Measurements from ENCODE around the gene SHISA9.

Gene SHISA9

DNA sequence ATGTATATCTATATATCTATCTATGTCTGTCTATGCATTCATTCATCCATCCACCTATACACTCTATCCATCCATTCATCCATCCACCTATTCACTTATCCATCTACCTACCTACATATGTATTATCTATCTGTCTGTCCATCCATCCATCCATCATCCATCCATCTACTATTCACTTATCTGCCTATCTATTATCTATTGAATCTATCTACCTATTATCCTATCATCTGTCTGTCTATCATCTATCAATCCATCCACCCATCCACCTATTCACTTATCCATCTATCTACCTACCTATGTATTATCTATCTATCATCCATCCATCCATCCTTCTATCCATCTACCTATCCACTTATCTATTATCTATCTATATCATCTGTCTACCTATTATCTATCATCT lies 302.3 kb downstream of the SHISA9 start:
- DNase-seq, result no peak

DNA sequence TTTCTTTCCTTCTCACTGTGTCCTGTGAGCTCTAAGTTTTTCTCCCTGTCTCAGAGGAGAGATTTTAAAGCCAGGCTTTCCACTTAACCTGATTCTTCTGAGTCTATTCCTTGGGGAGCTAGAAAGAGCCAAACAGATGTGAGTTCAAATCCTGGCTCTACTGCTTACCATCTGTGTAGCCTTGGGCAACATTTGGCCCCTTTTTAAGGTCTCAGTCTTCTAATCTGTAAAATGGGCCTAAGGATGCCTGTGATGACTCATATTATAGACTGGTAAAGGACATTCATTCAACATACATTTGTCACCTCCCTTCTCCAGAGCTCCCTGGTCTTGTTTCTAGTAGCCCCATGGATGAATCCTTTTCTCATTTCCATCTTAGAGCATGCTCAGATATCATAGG lies 304.0 kb downstream of the SHISA9 start:
- no peak for DNase-seq

DNA sequence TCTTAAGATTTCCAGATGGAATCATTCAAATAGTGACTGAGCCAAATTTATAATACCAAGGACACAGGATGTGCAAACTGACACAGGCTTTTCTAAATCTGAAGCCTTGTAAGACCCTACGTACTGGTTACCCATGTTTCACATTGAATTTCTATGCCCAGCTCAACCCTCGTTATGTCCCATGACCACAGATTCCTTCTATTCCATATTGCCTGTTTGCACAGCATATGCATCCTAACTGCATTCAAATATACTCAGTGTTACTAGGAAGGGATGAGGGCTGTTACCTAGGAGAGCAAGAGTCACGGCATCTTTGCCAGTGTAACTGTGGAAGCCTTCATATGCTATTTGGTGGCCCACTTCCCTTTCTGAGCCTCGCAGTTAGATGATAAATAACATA lies 305.2 kb downstream of the SHISA9 start:
- no peak for DNase-seq

DNA sequence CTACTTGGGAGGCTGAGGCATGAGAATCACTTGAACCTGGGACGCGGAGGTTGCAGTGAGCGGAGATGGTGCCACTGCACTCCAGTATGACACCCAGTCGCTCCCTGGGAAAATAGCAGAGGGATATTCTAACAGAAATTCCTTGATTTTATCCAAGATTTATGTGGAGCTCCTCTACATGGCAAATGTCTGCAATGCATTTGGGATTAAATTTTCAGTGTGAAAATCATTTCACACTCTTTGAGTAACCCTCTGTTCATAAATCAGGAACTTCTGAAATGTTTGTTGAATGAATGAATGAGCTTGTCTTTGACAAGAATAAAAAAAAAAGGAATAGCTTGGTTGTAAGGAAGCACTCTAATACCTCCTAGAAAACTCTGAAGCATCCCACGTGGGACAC lies 305.8 kb downstream of the SHISA9 start:
- no peak for DNase-seq

DNA sequence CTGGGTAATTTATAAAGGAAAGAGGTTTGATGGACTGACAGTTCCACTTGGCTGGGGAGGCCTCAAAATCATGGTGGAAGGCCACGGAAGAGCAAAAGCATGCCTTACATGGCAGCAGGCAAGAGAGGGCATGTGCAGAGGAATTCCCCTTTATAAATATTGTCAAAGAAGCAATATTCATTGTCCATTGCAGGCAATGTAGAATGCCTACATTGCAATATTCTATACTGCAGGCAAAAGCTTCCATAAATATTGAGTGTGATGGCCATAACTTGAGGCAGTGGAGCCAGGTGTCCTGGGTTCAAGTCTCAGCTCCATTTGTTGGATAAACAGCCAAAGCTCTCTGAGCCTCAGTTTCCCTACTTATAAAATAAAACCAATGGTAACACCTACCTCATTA lies 322.3 kb downstream of the SHISA9 start:
- DNase-seq, result no peak

DNA sequence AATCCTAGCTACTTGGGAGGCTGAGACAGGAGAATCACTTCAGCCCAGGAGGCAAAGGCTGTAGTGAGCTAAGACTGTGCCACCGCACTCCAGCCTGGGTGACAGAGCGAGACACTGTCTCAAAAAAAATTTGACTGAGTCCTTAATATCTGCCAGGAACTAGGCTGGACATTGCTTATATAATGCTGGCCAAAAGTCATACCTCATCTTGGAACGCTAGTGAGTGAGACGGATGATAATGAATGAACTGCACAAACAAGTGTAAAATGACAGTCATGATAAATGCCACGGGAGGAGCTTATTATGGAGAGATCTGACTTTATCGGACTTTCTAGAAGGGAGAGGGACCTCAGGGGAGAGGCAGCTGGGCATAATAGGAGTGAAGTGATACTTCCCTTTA lies 327.6 kb downstream of the SHISA9 start:
- no peak for DNase-seq

DNA sequence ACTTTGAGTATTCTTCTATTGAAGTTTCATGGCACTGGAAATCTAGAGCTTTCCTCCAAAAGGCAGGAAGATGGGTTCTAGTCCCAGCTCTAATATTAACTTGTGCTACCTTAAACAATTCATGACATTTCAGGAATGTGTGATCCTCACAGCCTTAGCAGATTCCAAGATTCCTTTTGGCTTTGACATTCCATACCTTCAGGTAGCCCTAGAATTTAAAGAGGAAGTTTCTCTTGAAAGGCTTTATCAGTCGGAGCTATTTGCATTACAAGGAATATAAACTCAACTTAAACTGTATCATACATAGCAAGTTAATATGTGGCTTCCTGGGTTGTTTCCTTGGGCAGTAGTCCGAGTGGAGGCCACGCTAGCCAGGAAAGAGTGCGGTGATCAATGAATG lies 330.0 kb downstream of the SHISA9 start:
- DNase-seq, result no peak

DNA sequence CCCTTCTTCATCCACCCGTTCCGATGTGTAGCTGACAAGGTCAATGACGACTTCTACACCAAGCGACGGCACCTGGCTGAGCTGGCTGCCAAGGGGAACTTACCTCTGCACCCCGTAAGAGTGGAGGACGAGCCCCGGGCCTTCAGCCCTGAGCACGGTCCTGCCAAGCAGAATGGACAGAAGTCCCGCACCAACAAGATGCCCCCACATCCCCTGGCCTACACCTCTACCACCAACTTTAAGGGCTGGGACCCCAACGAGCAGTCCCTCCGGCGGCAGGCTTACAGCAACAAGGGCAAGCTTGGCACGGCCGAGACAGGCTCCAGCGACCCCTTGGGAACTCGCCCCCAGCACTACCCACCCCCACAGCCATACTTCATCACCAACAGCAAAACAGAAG lies 333.6 kb downstream of the SHISA9 start:
- no peak for DNase-seq

DNA sequence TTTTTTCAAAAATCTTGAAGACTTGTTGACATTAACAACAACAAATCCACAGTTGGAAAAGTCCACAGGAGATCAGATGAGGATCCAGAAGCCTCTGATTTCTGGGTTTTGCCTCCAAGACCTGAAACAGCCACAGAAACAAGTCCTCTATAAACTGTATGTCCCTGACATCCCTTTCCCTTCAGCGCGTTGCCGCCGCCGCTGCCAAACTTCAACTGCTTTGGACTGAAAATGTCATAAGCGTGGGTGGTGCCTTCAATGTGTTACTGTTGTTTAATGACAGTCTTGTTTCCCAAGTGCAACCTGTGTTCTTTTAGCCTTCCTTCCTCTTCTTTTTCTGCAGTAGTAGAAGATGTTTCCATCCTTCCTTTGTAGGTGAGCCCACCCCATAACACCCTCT lies 334.9 kb downstream of the SHISA9 start:
- no peak for DNase-seq

DNA sequence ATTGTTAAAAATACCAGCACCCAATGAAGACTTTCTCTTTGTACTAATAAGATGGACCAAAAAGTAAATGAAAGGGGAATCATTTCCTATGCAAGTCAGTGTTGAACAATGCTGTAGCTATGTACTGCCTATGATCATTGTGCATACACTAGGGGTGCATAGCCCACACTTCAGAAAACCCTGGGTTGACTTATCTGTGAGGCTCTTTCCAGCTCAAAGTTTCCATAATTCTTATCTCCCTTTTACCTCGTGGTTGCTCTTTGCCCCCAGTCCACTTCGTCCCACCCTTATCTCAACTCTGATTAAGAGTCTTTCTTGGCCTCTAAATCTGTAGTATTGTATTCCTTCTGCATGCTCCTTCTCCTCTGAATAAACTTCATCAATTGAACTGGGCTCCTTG lies 336.8 kb downstream of the SHISA9 start:
- DNase-seq, result no peak

DNA sequence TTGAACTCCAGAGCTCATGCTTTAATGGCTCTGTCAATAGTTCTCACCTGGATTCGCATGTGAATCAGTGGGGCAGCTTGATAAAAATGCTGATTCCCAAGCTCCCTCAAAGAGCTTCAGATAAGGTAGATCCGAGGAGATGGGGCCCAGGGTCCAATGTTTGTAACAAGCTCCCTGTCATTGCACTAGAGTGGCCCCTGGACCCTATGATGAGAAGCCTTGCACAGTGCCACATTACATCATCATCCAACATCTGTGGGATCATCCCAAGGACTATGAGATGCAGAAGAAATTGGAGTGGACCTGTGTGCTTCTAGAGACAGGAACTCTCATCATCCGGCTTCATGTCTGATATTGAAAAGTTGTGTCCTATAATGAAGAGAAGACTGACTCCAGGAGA lies 340.8 kb downstream of the SHISA9 start:
- no peak for DNase-seq

DNA sequence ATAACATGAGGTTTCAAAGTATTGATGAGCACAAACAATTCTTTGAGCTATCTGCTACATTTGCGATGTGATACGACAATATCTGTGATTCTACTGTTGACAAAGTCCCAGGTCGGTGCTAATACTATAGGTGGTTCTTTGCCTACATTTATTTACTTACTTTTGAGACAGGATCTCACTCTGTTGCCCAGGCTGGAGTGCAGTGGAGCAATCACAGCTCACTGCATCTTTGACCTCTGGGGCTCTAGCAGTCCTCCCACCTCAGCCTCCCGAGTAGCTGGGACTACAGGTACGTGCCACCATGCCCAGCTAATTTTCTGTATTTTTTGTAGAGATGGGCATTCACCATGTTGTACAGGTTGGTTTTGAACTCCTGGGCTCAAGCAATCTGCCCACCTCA lies 343.4 kb downstream of the SHISA9 start:
- DNase-seq, result no peak

DNA sequence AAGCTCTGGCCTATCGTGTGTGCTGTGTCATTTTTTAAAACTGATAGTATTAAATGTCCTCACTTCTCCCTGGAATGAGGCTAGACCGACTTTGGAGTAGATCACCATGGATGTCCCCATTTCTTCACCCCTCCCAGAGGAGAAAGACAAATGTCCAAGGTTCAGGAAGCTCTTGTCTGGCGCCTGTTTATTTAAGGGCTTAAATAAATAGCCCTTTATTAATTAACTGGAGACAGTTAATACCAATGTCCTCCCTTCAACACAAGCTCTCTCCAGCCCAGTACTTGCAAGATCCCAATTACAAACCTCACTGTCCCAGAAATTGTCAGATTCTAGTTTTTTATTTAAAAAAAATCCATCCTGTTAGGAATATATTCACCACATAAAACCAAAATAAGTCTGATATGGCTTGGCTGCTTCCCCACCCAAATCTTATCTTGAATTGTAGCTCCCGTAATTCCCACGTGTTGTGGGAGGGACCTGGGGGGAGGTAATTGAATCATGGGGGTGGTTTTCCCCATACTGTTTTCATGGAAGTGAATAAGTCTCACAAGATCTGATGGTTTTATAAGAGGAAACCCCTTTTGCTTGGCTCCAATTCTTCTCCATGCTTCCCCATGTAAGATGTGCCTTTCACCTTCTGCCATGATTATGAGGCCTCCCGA lies 344.4 kb downstream of the SHISA9 start:
- no peak for DNase-seq

DNA sequence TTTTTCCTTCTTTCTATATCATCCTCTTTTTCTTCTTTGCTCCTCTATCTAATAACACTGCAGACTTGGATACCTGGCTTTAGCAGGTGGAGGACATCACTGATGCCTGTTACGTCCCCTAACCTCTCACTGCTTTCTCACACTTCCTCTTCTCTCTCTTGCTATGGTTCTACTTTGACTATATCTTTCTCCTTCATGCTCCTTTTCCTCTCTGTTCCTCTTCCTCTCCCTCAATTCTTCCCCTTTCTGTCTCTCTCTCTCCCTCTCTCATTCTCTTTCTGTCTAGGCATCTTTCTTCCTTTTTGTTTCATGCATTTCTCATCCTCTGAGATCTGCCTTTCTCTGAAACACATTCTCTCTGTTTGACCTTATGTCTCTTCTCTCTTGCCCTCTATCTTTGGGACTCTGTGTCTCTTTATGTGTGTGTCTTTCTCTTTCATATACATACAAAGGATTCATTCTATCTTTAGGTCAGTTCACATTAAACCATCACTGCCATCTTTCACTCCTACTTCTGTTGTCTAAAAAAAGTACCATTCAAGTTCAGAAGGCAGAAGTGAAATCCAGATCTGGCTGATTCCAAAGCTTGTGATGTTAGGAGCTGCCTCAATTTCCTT lies 353.7 kb downstream of the SHISA9 start:
- DNase-seq, result no peak

DNA sequence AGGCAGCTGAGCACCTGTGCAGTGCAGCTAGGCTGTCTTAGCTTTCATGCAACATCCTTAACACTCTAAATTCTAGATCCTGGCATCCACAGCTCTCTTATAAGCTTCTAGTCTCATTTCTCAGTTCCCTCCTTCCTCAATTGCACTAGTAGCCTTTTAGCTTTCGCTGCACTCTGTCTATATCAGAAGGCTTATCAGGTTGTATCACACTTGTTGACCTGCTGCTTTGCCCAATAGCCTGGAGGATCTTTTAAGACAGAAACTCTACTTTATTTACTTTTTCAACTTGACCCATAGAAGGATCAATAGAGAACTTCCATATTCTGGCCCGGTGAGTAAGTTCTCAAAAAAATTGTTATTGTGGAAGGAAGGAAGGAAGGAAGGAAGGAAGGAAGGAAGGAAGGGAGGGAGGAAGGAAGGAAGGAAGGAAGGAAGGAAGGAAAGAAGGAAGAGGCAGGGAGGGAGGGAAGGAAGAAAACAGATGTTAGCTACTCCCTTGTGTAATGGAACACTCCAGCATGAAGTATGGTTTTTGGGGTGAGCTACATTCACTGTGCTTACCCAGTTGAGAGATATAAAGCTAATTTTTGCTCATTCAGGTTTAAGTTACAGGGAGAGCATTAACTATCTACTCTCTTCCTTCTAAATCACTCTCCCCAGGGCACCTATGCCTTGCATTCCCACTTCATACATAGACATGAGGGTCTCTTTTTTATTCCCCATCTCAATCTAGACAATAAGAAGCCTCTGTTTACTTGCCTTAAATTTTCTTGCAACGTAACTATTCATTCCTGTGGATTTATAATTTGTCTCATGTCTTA lies 361.1 kb downstream of the SHISA9 start:
- DNase-seq, result no peak

DNA sequence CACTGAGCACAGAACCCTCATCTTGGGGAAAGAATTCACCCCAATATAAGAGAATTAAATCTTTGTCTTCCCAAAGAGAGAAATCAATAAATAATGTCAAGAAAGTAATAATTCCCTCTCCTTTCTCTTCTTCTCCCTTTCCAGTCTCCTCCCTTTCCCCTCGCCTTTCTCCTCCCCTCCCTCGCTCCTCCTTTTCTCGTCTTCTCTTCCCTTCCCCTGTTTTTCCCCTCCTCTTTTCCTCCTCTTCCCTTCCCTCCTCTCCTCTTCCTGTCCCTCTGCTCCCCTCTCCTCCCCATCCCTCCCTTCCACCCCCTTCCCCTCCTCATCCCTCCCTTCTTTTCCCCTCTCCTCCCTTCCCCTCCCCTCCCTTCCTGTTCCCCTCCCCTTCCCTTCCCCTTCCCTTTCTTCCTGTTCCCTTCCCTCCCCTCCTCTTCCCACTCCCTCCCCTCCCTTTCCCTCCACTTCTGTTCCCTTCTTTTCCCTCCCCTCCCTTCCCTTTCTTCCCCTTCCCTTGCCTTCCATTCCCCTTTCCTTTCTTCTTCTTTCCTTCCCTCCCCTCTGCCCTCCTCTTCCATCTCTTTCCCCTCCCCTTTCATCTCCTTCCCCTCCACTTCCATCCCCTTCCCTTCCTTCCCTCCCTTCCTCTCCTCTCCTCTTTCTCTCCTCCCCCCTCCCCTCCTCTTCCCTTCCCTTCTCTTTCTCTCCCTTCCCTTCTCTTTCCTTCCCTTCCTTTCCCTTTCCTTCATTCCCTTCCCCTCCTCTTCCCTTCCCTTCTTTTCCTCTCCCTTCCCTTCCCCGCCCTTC lies 363.6 kb downstream of the SHISA9 start:
- DNase-seq, result no peak

DNA sequence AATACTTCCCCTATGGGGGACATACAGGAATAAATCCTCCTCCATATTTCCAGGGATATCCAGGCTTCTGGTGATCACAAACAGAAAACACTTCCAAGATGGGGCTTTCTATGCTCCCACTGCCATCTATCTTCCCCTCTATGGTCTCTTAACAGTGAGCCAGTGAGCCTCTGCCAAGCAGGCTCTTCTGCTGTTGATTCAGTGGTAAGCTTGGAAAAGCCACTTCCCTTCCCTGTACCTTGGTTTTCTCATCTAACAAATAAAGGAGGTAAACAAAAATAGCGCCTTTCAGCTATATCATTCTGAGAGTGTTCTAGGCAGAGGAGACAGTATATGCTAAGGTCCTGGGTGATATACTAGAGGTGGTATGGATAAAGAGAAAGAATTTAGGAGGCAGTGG lies 368.0 kb downstream of the SHISA9 start:
- no peak for DNase-seq

DNA sequence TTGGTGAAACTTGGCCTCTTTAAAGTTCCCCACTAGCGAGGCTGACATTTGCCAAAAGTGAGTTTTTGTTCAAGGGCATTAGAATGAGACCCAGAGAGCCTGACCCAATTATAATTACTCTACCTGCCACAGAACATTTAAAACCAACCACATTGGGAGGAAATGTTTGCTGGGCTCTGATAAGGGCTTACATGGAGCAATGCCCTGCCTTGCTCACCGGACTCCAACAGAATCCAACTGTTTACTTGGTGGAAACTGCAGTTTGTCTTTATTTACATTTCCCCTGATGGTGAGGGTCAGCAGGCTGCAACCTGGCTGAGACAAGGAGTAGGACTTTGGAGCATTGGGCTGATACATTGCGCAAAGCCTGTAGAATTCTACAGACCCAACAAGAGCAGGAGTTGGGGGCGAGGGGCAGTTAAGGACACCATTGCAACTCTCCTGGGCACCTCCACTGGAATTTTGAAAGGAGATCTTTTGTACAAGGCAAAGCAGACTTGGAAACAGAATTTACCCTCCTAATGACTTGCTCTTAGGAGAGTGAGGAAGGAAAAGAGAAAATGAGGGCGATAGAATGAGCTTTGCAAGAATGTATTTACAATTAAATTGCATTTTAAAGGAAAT lies 368.6 kb downstream of the SHISA9 start:
- no peak for DNase-seq

DNA sequence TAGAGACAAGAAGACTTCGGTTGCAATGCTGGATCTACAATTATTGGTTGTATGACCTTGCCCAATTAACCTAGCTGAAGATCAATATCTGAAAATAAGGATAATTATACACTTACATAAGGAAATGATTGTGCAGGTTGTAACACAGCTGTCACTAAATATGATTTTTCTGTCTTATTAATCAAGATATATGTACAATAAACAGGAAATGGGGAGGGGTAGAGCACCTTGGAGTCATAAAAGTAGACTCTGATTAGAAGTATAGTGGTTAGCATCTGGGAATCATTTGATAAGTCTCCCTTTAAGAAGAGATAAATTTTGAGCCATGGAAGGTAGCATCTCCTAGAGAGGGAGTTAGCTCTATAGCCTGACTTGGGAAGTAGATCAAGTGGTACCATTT lies 369.2 kb downstream of the SHISA9 start:
- no peak for DNase-seq

DNA sequence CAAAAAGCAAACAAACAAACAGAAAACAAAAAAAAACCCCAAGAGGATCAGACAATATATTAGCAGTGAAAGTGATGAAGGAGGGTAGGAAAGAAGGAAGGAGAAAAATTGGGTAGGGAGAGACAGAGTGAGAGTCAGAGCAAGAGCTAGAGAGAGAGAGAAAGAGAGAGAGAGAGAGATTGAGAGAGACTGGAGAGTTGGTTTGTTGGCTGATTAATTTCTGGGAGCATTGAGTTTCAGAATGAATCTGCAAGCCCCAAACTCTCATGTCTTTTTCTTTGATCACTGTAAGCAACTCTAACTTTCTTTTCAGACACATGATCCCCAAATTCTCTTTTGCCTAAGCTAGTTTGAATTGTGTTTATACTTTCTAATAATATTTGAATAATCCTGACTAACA lies 388.1 kb downstream of the SHISA9 start:
- DNase-seq, result no peak
